KMS-11 (cell line): Measurements from ENCODE around the gene MYF6.

Source experiments
- H2AFZ ChIP-seq: fragments of 200-600 bp; sonication (generic); 2 replicates; pipeline ENCODE4 v1.6.1; 2016; ENCODE audit warnings: antibody characterized with exemption, mixed run types, low read depth
- H3K27ac ChIP-seq: fragments of 200-600 bp; sonication (generic); 2 replicates; pipeline ENCODE4 v1.6.1; 2016; ENCODE audit warnings: mild to moderate bottlenecking, mixed run types
- H3K27me3 ChIP-seq: fragments of 200-600 bp; sonication (generic); 2 replicates; pipeline ENCODE4 v1.6.1; 2017; ENCODE audit warnings: mild to moderate bottlenecking, low read depth, mixed run types, moderate library complexity; ENCODE audit not compliant: insufficient read depth
- H3K36me3 ChIP-seq: fragments of 200-600 bp; sonication (generic); 2 replicates; pipeline ENCODE4 v1.6.1; 2017; ENCODE audit warnings: mild to moderate bottlenecking, mixed run types; ENCODE audit not compliant: insufficient read depth
- H3K4me1 ChIP-seq: fragments of 200-600 bp; sonication (generic); 2 replicates; pipeline ENCODE4 v1.6.1; 2016; ENCODE audit warnings: mild to moderate bottlenecking, low read depth, mixed run types; ENCODE audit not compliant: poor library complexity, severe bottlenecking
- H3K4me2 ChIP-seq: fragments of 200-600 bp; sonication (generic); 2 replicates; pipeline ENCODE4 v1.7.0; 2016; ENCODE audit warnings: mild to moderate bottlenecking, mixed run types
- H3K4me3 ChIP-seq: fragments of 200-600 bp; sonication (generic); IDR thresholded peaks from 2 replicates; pipeline ENCODE4 v1.6.1; 2017; ENCODE audit warnings: low read depth, low read length, mixed read lengths; ENCODE audit not compliant: insufficient read depth
- H3K79me2 ChIP-seq: fragments of 200-600 bp; sonication (generic); 2 replicates; pipeline ENCODE4 v1.6.1; 2016; ENCODE audit warnings: low read depth, mixed run types; ENCODE audit not compliant: insufficient read depth
- H3K9ac ChIP-seq: fragments of 200-600 bp; sonication (generic); 2 replicates; pipeline ENCODE4 v1.6.1; 2016; ENCODE audit warnings: mild to moderate bottlenecking, mixed run types
- H4K20me1 ChIP-seq: fragments of 200-600 bp; sonication (generic); 2 replicates; pipeline ENCODE4 v1.6.1; 2016; ENCODE audit warnings: mild to moderate bottlenecking, mixed run types; ENCODE audit not compliant: insufficient read depth
- CTCF ChIP-seq: fragments of 200-600 bp; sonication (generic); conservative IDR thresholded peaks from 2 replicates; pipeline ENCODE4 v1.6.1; 2017; ENCODE audit warnings: low read depth, mild to moderate bottlenecking, antibody characterized with exemption, low read length, moderate library complexity, mixed read lengths

The MYF6 gene

GRCh38 chr12:80714055-80714454 is 6.6 kb downstream of the MYF6 start:
- H3K36me3 ChIP-seq = no peaks in the 10 kb centered on the region
- H2AFZ ChIP-seq = no peak overlapping the region
- no peak overlapping the region for H3K27ac ChIP-seq
- H3K4me1 ChIP-seq = no peaks in the 10 kb centered on the region
- no peak overlapping the region for H3K9ac ChIP-seq
- H3K4me3 ChIP-seq = no peak overlapping the region
- no peak overlapping the region for H3K4me2 ChIP-seq
- H4K20me1 ChIP-seq = no peaks in the 10 kb centered on the region
- H3K79me2 ChIP-seq = no peaks in the 10 kb centered on the region
- no peaks in the 10 kb centered on the region for H3K27me3 ChIP-seq
- TF ChIP-seq CTCF = no peak

- H3K4me1 ChIP-seq = no peaks in the 10 kb centered on the region
- no peak overlapping the region for H3K9ac ChIP-seq
- no peak for TF ChIP-seq CTCF
- no peak overlapping the region for H3K27ac ChIP-seq
- no peaks in the 10 kb centered on the region for H3K27me3 ChIP-seq
- no peaks in the 10 kb centered on the region for H4K20me1 ChIP-seq
- H2AFZ ChIP-seq = no peak overlapping the region
- no peak overlapping the region for H3K4me2 ChIP-seq
- H3K4me3 ChIP-seq = no peak overlapping the region
- H3K79me2 ChIP-seq = no peaks in the 10 kb centered on the region
- H3K36me3 ChIP-seq = no peaks in the 10 kb centered on the region
Observed at GRCh38 chr12:80714846-80715245, 7.4 kb downstream of the MYF6 start.

DNA sequence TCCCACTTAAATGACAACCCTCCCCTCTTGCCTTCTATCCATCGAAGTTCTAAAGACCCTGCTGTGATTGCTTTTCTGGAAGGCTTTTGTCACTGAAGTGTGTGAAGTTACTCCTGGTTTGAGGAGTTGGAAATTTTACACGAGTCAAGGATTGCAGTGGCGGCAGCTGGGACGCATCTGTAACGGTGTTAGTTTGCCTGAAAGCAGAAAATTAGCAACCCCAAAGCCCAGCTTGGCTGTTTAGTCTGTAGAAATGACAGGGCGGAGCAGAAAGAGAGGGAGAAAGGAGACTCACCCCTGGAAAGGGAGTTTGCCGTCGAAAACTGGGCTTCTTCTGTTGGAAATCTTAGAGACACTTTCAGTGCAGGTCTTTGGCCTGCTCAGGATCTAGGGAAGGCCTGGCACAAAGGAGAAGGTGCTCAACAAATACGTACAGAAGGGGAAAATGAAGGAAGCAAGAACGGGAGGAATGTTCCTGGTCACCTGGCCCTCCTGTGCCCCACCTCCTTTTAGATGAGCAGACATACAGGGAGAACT is 8.3 kb downstream of the MYF6 start:
- H4K20me1 ChIP-seq = no peaks in the 10 kb centered on the region
- no peak overlapping the region for H3K4me2 ChIP-seq
- no peaks in the 10 kb centered on the region for H3K4me1 ChIP-seq
- no peak overlapping the region for H3K27ac ChIP-seq
- H3K36me3 ChIP-seq = no peaks in the 10 kb centered on the region
- H3K4me3 ChIP-seq = no peak overlapping the region
- no peak overlapping the region for H3K9ac ChIP-seq
- no peaks in the 10 kb centered on the region for H3K79me2 ChIP-seq
- no peak for TF ChIP-seq CTCF
- H3K27me3 ChIP-seq = no peaks in the 10 kb centered on the region
- no peak overlapping the region for H2AFZ ChIP-seq

- no peaks in the 10 kb centered on the region for H4K20me1 ChIP-seq
- no peak for TF ChIP-seq CTCF
- no peak within 1 kb of the TSS for H3K9ac ChIP-seq
- no peaks in the 10 kb centered on the region for H3K27me3 ChIP-seq
- H2AFZ ChIP-seq = no peak within 1 kb of the TSS
- H3K4me2 ChIP-seq = no peak within 1 kb of the TSS
- H3K36me3 ChIP-seq = no peaks in the 10 kb centered on the region
- no peaks in the 10 kb centered on the region for H3K4me1 ChIP-seq
- no peak within 1 kb of the TSS for H3K4me3 ChIP-seq
- no peaks in the 10 kb centered on the region for H3K79me2 ChIP-seq
- H3K27ac ChIP-seq = no peak within 1 kb of the TSS
Observed at GRCh38 chr12:80716696-80717469, 9.4 kb downstream of the MYF6 start, which contains the start of gene MYF5. MYF5 (plus strand) TSS chr12:80716912; CDS start chr12:80717064, 152 bp downstream.
